ENCODE measurements around the gene ABCC10. TPM values are rescaled to one million over a fixed set of nuclear protein-coding genes. Genes with fewer than 3 reads are reported as not detected.

Gene ABCC10
- total and polyA plus RNA-seq, 7 experiments from 2014 or later, result 9.8 to 74.6 (median 58.4) TPM

DNA sequence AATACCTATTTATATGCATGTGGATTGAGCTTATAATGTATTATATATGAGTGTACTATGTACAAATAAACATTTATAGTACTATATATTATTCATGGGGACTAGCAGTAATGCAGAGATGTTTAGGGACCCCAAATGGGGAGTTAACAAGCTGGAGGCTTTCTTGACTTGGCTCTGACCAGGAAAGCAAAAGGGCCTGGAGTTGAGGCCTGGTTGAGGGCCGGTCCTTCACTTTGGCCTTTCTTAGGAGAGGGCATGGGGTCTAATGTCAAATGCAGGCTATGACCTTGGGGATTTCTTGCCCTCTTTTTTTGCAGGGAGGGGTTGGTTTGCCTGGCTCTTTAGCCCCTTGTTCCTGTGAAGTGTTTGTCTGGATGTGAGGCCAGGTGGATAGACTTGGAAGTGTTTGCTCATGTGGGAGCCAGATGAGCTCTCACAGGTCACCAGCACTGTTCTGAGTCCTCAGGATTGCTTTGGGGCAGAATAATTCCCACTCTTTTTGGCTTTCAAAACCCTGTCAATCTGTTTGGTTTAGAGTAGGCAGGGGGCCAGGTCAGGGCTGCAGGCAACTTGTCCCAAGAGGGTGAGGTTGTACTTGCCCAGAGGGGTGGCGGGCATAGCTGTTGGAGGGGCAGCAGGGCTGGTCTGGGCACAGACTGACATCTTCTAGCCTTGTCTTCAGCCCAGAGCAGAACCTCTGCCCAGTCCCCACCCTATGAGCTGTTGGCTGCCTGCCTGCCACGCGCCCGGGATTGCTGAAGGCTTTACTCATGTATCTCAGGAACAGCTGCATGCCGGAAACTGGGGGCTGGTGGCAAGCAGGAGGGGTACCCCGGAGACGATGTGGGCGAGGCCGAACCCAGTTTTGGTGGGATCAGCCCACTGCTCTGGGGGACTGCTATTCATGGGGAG is 64.7 kb downstream of the ABCC10 start:
- H3K4me3 ChIP-seq (ENCODE audit: low read length), result no peak overlapping the region
- DNase-seq (no peak), ATAC-seq (no peak)
- peaks cover 0 to 8% (median 0%) of the 10 kb centered on the region in 5 donors for H3K36me3 Mint-ChIP-seq
- no peak overlapping the region for H3K27ac ChIP-seq (ENCODE audit: low read depth, low read length)
- ChIA-PET POLR2A (interaction anchor here (0.6 kb wide), 1 partner anchor 198 kb away, joined by 4 read pairs; no protein-coding TSS in a partner anchor), CTCF (interaction anchor here (0.6 kb wide), 1 partner anchor 1020 kb away, joined by 3 read pairs; no protein-coding TSS in a partner anchor)
- H3K4me1 ChIP-seq (ENCODE audit: control insufficient read depth in 2 of 2, insufficient read depth in 2 of 2, low read length in 2 of 2), result peaks cover 12 to 15% of the 10 kb centered on the region in 2 donors
- no peaks in the 10 kb centered on the region for H3K27me3 Mint-ChIP-seq
- no peaks in the 10 kb centered on the region for H3K9me3 ChIP-seq (ENCODE audit: control insufficient read depth in 2 of 3, low read length in 3 of 3)
- peaks cover 0 to 16% (median 0%) of the 10 kb centered on the region in 3 experiments for H3K36me3 ChIP-seq (ENCODE audit: control insufficient read depth in 2 of 3, insufficient read depth in 3 of 3, low read length in 3 of 3)
- no peaks in the 10 kb centered on the region for H3K27me3 ChIP-seq (ENCODE audit: control insufficient read depth in 2 of 2, insufficient read depth in 2 of 2, low read length in 2 of 2)
- peaks cover 18 to 47% (median 35%) of the 10 kb centered on the region in 7 donors for H3K4me1 Mint-ChIP-seq
- H3K27ac Mint-ChIP-seq, result peak overlapping the region in 2 of 9 donors; percentile 11 to 50
- no peak overlapping the region for H3K4me3 Mint-ChIP-seq
- intact Hi-C loops (cut with micrococcal nuclease), result no loop called here
- H3K9me3 Mint-ChIP-seq, result no peaks in the 10 kb centered on the region

DNA sequence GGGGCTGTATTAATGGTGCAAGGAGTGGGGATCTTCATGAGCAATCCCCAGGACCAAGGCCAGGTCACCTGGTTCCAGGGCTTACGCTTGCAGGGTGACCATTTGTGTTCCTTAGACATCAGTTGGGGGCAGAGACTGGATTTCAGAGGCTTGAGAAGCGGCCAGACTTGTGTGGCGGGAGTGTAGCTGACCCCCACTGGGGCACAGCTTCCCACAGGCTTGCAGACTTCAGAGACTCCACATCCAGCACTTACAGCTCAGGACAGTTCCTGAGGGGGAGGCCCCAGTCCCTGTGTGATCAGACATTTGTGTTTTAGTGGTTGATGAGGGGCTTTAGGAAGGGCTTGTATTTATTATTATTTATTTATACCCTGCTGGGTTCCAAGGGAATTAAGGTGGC is 65.3 kb downstream of the ABCC10 start:
- Histone ChIP-seq H3K27ac (ENCODE audit: low read depth, low read length) (no peak overlapping the region), H3K36me3 (ENCODE audit: control insufficient read depth in 2 of 3, insufficient read depth in 3 of 3, low read length in 3 of 3) (peaks cover 0 to 23% (median 0%) of the 10 kb centered on the region in 3 experiments), H3K9me3 (ENCODE audit: control insufficient read depth in 2 of 3, low read length in 3 of 3) (no peaks in the 10 kb centered on the region), H3K4me1 (ENCODE audit: control insufficient read depth in 2 of 2, insufficient read depth in 2 of 2, low read length in 2 of 2) (peaks cover 12 to 15% of the 10 kb centered on the region in 2 donors), H3K4me3 (ENCODE audit: low read length) (no peak overlapping the region), H3K27me3 (ENCODE audit: control insufficient read depth in 2 of 2, insufficient read depth in 2 of 2, low read length in 2 of 2) (no peaks in the 10 kb centered on the region)
- ChIA-PET CTCF (interaction anchor here (0.6 to 0.8 kb wide), 3 partner anchors 14 to 233 kb away, joined by 3 read pairs; no protein-coding TSS in a partner anchor), POLR2A (interaction anchor here (0.6 kb wide), 1 partner anchor 198 kb away, joined by 4 read pairs; no protein-coding TSS in a partner anchor)
- Mint-ChIP-seq H3K27ac (peak overlapping the region in 4 of 9 donors; percentile 11 to 89 (median 44)), H3K4me3 (no peak overlapping the region), H3K9me3 (no peaks in the 10 kb centered on the region), H3K4me1 (peaks cover 15 to 47% (median 35%) of the 10 kb centered on the region in 7 donors), H3K36me3 (peaks cover 0 to 8% (median 0%) of the 10 kb centered on the region in 5 donors), H3K27me3 (no peaks in the 10 kb centered on the region)
- no peak for DNase-seq
- intact Hi-C loops (cut with micrococcal nuclease), result no loop called here
- no peak for ATAC-seq

DNA sequence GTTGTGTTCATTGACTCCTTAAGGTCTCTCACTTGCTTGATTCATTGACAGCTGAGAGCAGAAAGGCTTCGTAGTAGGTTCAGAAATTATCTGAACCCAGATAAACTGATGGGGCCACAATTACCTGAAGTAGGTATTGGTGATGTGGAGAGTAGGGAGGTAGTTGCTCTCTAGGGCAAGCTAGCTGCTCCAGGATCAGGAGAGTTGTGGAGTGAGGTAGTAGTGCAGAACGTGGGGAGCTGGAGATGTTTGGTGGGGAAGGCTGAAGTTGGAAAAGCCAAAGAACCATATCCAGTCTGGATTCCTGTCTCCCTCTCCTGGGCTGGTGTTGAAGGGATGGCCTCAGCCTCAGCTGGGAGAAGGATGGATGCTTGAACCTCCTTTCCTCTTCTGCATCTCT is 65.9 kb downstream of the ABCC10 start:
- Histone ChIP-seq H3K4me1 (ENCODE audit: control insufficient read depth in 2 of 2, insufficient read depth in 2 of 2, low read length in 2 of 2) (peaks cover 12 to 15% of the 10 kb centered on the region in 2 donors), H3K36me3 (ENCODE audit: control insufficient read depth in 2 of 3, insufficient read depth in 3 of 3, low read length in 3 of 3) (peaks cover 0 to 28% (median 0%) of the 10 kb centered on the region in 3 experiments), H3K4me3 (ENCODE audit: low read length) (no peak overlapping the region), H3K9me3 (ENCODE audit: control insufficient read depth in 2 of 3, low read length in 3 of 3) (no peaks in the 10 kb centered on the region), H3K27ac (ENCODE audit: low read depth, low read length) (no peak overlapping the region), H3K27me3 (ENCODE audit: control insufficient read depth in 2 of 2, insufficient read depth in 2 of 2, low read length in 2 of 2) (no peaks in the 10 kb centered on the region)
- Mint-ChIP-seq H3K27me3 (no peaks in the 10 kb centered on the region), H3K36me3 (peaks cover 0 to 8% (median 0%) of the 10 kb centered on the region in 5 donors), H3K27ac (peak overlapping the region in 4 of 9 donors; percentile 39 to 89 (median 48)), H3K4me1 (peaks cover 15 to 46% (median 35%) of the 10 kb centered on the region in 7 donors), H3K4me3 (peak overlapping the region in 1 of 10 donors; percentile 15), H3K9me3 (no peaks in the 10 kb centered on the region)
- ChIA-PET POLR2A (interaction anchor here (1.5 kb wide), 1 partner anchor 18 kb away, joined by 3 read pairs; no protein-coding TSS in a partner anchor), CTCF (interaction anchor here (0.6 to 1.7 kb wide), 4 partner anchors 13 to 233 kb away, joined by 3 read pairs; no protein-coding TSS in a partner anchor)
- DNase-seq (no peak), ATAC-seq (no peak)
- intact Hi-C loops (cut with micrococcal nuclease), result no loop called here

DNA sequence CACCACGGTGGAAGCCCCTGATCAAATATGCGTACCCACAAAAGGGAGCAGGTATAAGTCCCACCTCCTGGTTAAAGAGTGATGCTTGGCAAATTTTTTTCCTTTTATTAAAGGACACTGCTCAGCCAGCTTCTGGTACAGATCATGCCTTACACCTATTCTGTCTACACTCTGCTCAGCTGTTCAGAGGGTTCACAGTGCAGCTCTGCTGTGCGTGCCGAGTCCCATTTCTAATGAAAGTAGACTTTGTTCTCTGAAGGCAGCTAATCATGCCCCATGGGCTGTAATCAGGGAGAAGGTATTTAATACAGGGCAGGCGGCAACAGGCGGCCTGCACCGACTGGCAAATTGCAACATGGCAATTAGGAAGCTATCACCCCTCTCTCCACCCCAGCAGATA is 66.5 kb downstream of the ABCC10 start:
- no peaks in the 10 kb centered on the region for H3K9me3 Mint-ChIP-seq
- no peak for ATAC-seq
- peak overlapping the region in 5 of 10 donors; percentile 17 to 47 (median 22) for H3K4me3 Mint-ChIP-seq
- peaks cover 15 to 46% (median 35%) of the 10 kb centered on the region in 7 donors for H3K4me1 Mint-ChIP-seq
- no peak for DNase-seq
- ChIA-PET CTCF (interaction anchor here (1.2 to 1.7 kb wide), 2 partner anchors 14 to 29 kb away, joined by 3 to 4 read pairs; no protein-coding TSS in a partner anchor), POLR2A (interaction anchor here (0.8 to 1.5 kb wide), 2 partner anchors 17 to 66 kb away, joined by 3 read pairs; partner anchors contain the start of gene ABCC10)
- peak overlapping the region in 7 of 9 donors; percentile 21 to 89 (median 45) for H3K27ac Mint-ChIP-seq
- H3K4me3 ChIP-seq (ENCODE audit: low read length), result no peak overlapping the region
- peaks cover 0 to 34% (median 0%) of the 10 kb centered on the region in 3 experiments for H3K36me3 ChIP-seq (ENCODE audit: control insufficient read depth in 2 of 3, insufficient read depth in 3 of 3, low read length in 3 of 3)
- H3K36me3 Mint-ChIP-seq, result peaks cover 0 to 9% (median 0%) of the 10 kb centered on the region in 5 donors
- peaks cover 12 to 15% of the 10 kb centered on the region in 2 donors for H3K4me1 ChIP-seq (ENCODE audit: control insufficient read depth in 2 of 2, insufficient read depth in 2 of 2, low read length in 2 of 2)
- H3K27ac ChIP-seq (ENCODE audit: low read depth, low read length), result peak overlapping the region; percentile 3
- H3K27me3 ChIP-seq (ENCODE audit: control insufficient read depth in 2 of 2, insufficient read depth in 2 of 2, low read length in 2 of 2), result no peaks in the 10 kb centered on the region
- intact Hi-C loops (cut with micrococcal nuclease), result no loop called here
- no peaks in the 10 kb centered on the region for H3K27me3 Mint-ChIP-seq
- no peaks in the 10 kb centered on the region for H3K9me3 ChIP-seq (ENCODE audit: control insufficient read depth in 2 of 3, low read length in 3 of 3)

DNA sequence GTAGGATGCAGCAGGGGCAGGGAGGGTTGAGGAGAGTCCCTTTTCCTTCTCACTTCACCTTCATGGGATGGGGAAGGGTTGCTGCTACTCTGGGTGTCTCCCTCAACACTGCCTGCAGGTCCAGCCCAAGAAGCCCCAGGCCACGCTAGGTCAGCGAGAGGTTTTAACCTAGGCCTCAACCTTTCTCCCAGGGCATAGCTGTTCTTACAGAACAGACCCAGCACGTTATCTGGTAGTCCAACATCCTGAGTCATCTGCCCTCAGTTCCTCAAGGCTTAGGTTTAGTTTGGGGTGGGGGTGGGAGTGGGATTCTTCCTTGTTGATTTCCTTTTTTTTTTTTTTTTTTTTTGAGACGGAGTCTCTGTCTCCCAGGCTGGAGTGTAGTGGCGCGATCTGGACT is 67.0 kb downstream of the ABCC10 start:
- H3K9me3 ChIP-seq (ENCODE audit: control insufficient read depth in 2 of 3, low read length in 3 of 3), result no peaks in the 10 kb centered on the region
- Mint-ChIP-seq H3K4me3 (peak overlapping the region in 5 of 10 donors; percentile 17 to 47 (median 22)), H3K36me3 (peaks cover 0 to 9% (median 0%) of the 10 kb centered on the region in 5 donors), H3K27me3 (no peaks in the 10 kb centered on the region), H3K4me1 (peaks cover 15 to 44% (median 31%) of the 10 kb centered on the region in 7 donors), H3K9me3 (no peaks in the 10 kb centered on the region), H3K27ac (peak overlapping the region in 6 of 9 donors; percentile 39 to 89 (median 58))
- peaks cover 0 to 39% (median 4%) of the 10 kb centered on the region in 3 experiments for H3K36me3 ChIP-seq (ENCODE audit: control insufficient read depth in 2 of 3, insufficient read depth in 3 of 3, low read length in 3 of 3)
- POLR2A ChIA-PET, result interaction anchor here (0.6 to 1.6 kb wide), 5 partner anchors 17 to 159 kb away, joined by 3 to 8 read pairs (median 3); partner anchors contain the start of genes ABCC10 and DLK2
- H3K4me3 ChIP-seq (ENCODE audit: low read length), result no peak overlapping the region
- H3K27me3 ChIP-seq (ENCODE audit: control insufficient read depth in 2 of 2, insufficient read depth in 2 of 2, low read length in 2 of 2), result no peaks in the 10 kb centered on the region
- ATAC-seq (no peak), DNase-seq (no peak)
- H3K27ac ChIP-seq (ENCODE audit: low read depth, low read length), result peak overlapping the region; percentile 3
- CTCF ChIA-PET, result interaction anchor here (1.2 to 1.7 kb wide), 4 partner anchors 13 to 232 kb away, joined by 3 to 8 read pairs (median 4); no protein-coding TSS in a partner anchor
- intact Hi-C loops (cut with micrococcal nuclease), result no loop called here
- peaks cover 12 to 15% of the 10 kb centered on the region in 2 donors for H3K4me1 ChIP-seq (ENCODE audit: control insufficient read depth in 2 of 2, insufficient read depth in 2 of 2, low read length in 2 of 2)

DNA sequence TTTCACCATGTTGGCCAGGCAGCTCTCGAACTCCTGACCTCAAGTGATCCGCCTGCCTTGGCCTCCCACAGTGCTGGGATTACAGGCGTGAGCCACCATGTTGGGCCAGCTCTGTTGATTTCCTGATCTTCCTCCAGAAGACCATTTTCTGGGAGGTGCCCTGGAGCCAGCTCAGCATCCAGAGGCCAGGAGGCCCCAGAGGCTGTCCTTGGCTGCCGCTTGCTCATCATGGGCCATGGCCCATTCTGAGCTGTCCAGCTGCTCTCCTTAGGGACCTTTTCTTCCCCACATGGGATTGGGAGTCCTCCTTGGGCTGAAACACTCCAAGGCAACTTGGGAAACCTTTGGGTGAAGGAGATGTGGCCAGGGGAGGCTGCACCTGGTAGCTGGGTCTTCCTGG is 67.4 kb downstream of the ABCC10 start:
- H3K27ac ChIP-seq (ENCODE audit: low read depth, low read length), result peak overlapping the region; percentile 37
- intact Hi-C loops (cut with micrococcal nuclease), result loop anchor here in 1 of 2 donors (1.0 kb wide), 2 partner anchors 40 to 108 kb away; no protein-coding TSS in a partner anchor
- peak overlapping the region in 7 of 9 donors; percentile 71 to 88 (median 80) for H3K27ac Mint-ChIP-seq
- H3K9me3 ChIP-seq (ENCODE audit: control insufficient read depth in 2 of 3, low read length in 3 of 3), result no peaks in the 10 kb centered on the region
- peaks cover 0 to 44% (median 9%) of the 10 kb centered on the region in 3 experiments for H3K36me3 ChIP-seq (ENCODE audit: control insufficient read depth in 2 of 3, insufficient read depth in 3 of 3, low read length in 3 of 3)
- DNase-seq, result no peak
- POLR2A ChIA-PET, result interaction anchor here (0.6 to 1.6 kb wide), 7 partner anchors 13 to 749 kb away, joined by 3 to 8 read pairs (median 3); partner anchors contain the start of genes ABCC10, DLK2 and TBCC
- H3K9me3 Mint-ChIP-seq, result no peaks in the 10 kb centered on the region
- no peak for ATAC-seq
- H3K4me1 Mint-ChIP-seq, result peaks cover 15 to 44% (median 31%) of the 10 kb centered on the region in 7 donors
- CTCF ChIA-PET, result interaction anchor here (0.8 to 1.7 kb wide), 6 partner anchors 8 to 232 kb away, joined by 3 to 8 read pairs (median 3); no protein-coding TSS in a partner anchor
- peaks cover 0 to 13% (median 0%) of the 10 kb centered on the region in 5 donors for H3K36me3 Mint-ChIP-seq
- peaks cover 12 to 15% of the 10 kb centered on the region in 2 donors for H3K4me1 ChIP-seq (ENCODE audit: control insufficient read depth in 2 of 2, insufficient read depth in 2 of 2, low read length in 2 of 2)
- H3K4me3 Mint-ChIP-seq, result peak overlapping the region in 3 of 10 donors; percentile 53 to 63 (median 55)
- no peaks in the 10 kb centered on the region for H3K27me3 Mint-ChIP-seq
- no peaks in the 10 kb centered on the region for H3K27me3 ChIP-seq (ENCODE audit: control insufficient read depth in 2 of 2, insufficient read depth in 2 of 2, low read length in 2 of 2)
- no peak overlapping the region for H3K4me3 ChIP-seq (ENCODE audit: low read length)
